Liver (tissue), 9 donors: Measurements from ENCODE around the gene GFY. TPM values are rescaled to one million over a fixed set of nuclear protein-coding genes. Genes with fewer than 3 reads are reported as not detected.

Source experiments
- DNase-seq: peaks from one replicate; pipeline ENCODE4 v3.0.0-alpha.2; 2017; ENCODE audit warnings: low spot score
- H3K27ac ChIP-seq, 2 donors: one replicate each; pipeline ENCODE4 v1.7.0; 2013; ENCODE audit warnings: inconsistent platforms in 2 of 2, low read length in 2 of 2, control low read depth in 1 of 2, low read depth in 1 of 2, mild to moderate bottlenecking in 1 of 2
- H3K27me3 ChIP-seq, 4 donors: one replicate each; pipeline versions ENCODE4 v1.6.1 to v1.7.0; 2013; ENCODE audit warnings: low read length in 3 of 4, inconsistent platforms in 1 of 4, mild to moderate bottlenecking in 1 of 4, moderate library complexity in 1 of 4; ENCODE audit not compliant: control insufficient read depth in 4 of 4, insufficient read depth in 4 of 4
- H3K36me3 ChIP-seq, 4 donors: one replicate each; pipeline versions ENCODE4 v1.6.1 to v1.7.0; 2013; ENCODE audit warnings: low read length in 3 of 4, mild to moderate bottlenecking in 3 of 4, low read depth in 1 of 4, moderate library complexity in 1 of 4; ENCODE audit not compliant: control insufficient read depth in 4 of 4, insufficient read depth in 3 of 4
- H3K4me1 ChIP-seq, 4 donors: one replicate each; pipeline versions ENCODE4 v1.6.1 to v1.7.0; 2013; ENCODE audit warnings: low read length in 3 of 4, mild to moderate bottlenecking in 3 of 4, moderate library complexity in 1 of 4; ENCODE audit not compliant: control insufficient read depth in 4 of 4, insufficient read depth in 4 of 4
- H3K4me3 ChIP-seq, 3 donors: one replicate each; pipeline versions ENCODE4 v1.6.1 to v1.7.0; 2013; ENCODE audit warnings: low read length in 3 of 3, control low read depth in 1 of 3, low read depth in 1 of 3, mild to moderate bottlenecking in 1 of 3
- H3K9ac ChIP-seq, 2 donors: one replicate each; pipeline ENCODE4 v1.7.0; 2013; ENCODE audit warnings: low read length in 2 of 2, mild to moderate bottlenecking in 2 of 2, moderate library complexity in 2 of 2, control low read depth in 1 of 2, low read depth in 1 of 2
- H3K9me3 ChIP-seq, 4 donors: one replicate each; pipeline versions ENCODE4 v1.6.1 to v1.7.0; 2013; ENCODE audit warnings: low read length in 3 of 4; ENCODE audit not compliant: control insufficient read depth in 4 of 4
- EGR1 ChIP-seq, 2 donors: IDR thresholded peaks; 2 replicates each; pipeline ENCODE4 v1.6.1; 2016 to 2018; ENCODE audit warnings: antibody characterized with exemption in 2 of 2, low read depth in 2 of 2
- FOXA1 ChIP-seq: IDR thresholded peaks from 2 replicates; pipeline ENCODE4 v1.6.1; 2016; ENCODE audit warnings: antibody characterized with exemption
- FOXA2 ChIP-seq: IDR thresholded peaks from 2 replicates; pipeline ENCODE4 v1.6.1; 2016; ENCODE audit warnings: antibody characterized with exemption
- GABPA ChIP-seq, 2 donors: IDR thresholded peaks in 1 of 2; conservative IDR thresholded peaks in 1 of 2; 2 replicates each; pipeline ENCODE4 v1.6.1; 2016; ENCODE audit warnings: antibody characterized with exemption in 2 of 2, mild to moderate bottlenecking in 1 of 2, moderate library complexity in 1 of 2
- HNF4G ChIP-seq: IDR thresholded peaks from 2 replicates; pipeline ENCODE4 v1.6.1; 2016; ENCODE audit warnings: antibody characterized with exemption
- JUND ChIP-seq, 2 donors: IDR thresholded peaks; 2 replicates each; pipeline ENCODE4 v1.6.1; 2016; ENCODE audit warnings: antibody characterized with exemption in 2 of 2
- NR2F2 ChIP-seq: IDR thresholded peaks from 2 replicates; pipeline ENCODE4 v1.6.1; 2016; ENCODE audit warnings: antibody characterized with exemption
- RAD21 ChIP-seq, 2 donors: IDR thresholded peaks; 2 replicates each; pipeline ENCODE4 v1.6.1; 2016; ENCODE audit warnings: antibody characterized with exemption in 2 of 2, mild to moderate bottlenecking in 2 of 2
- RXRA ChIP-seq, 2 donors: IDR thresholded peaks; 2 replicates each; pipeline ENCODE4 v1.6.1; 2017 to 2018; ENCODE audit warnings: antibody characterized with exemption in 2 of 2, mild to moderate bottlenecking in 1 of 2
- SP1 ChIP-seq: IDR thresholded peaks from 2 replicates; pipeline ENCODE4 v1.6.1; 2018; ENCODE audit warnings: antibody characterized with exemption, mild to moderate bottlenecking
- TAF1 ChIP-seq: conservative IDR thresholded peaks from 2 replicates; pipeline ENCODE4 v1.6.1; 2016; ENCODE audit warnings: antibody characterized with exemption, mild to moderate bottlenecking
- YY1 ChIP-seq: IDR thresholded peaks from 2 replicates; pipeline ENCODE4 v1.6.1; 2016; ENCODE audit warnings: antibody characterized with exemption, mild to moderate bottlenecking
- WGBS: extraction: QIAGEN DNeasy Blood & Tissue Kit; methylation state at CpG from one replicate; pipeline ENCODE4 v1.1.7; 2013; 5-methylcytosine and 5-hydroxymethylcytosine counted together
- polyA plus RNA-seq, 2 donors: library from polyadenylated mRNA; stranded (reverse) in 1 of 2; unstranded in 1 of 2; fragments of 200-250 nt in 1 of 2; fragments of >200 nt in 1 of 2; fragmentation: Nextera tagmentation in 1 of 2; extraction: Ambion mirVana in 1 of 2; gene quantifications; one replicate each; pipeline versions ENCODE4 v1.2.1 to v1.2.3, GENCODE V29; 2013 to 2015
- total RNA-seq, 2 donors: library from RNA; depleted of rRNA; stranded (reverse); fragments of >200 nt; gene quantifications; one replicate each; pipeline ENCODE4 v1.2.3, GENCODE V29; 2014
- TF ChIP-seq, protein P1 (sequence below): IDR thresholded peaks from 2 replicates; pipeline ENCODE4 v1.6.1; 2016; ENCODE audit warnings: antibody characterized with exemption
- TF ChIP-seq, protein P2 (sequence below): fragments of 150-350 bp; IDR thresholded peaks from 2 replicates; pipeline ENCODE4 v1.5.1; 2017; ENCODE audit warnings: improper control_type of control experiment, low read depth, low read length; ENCODE audit not compliant: missing input control
- TF ChIP-seq, protein P3 (sequence below): IDR thresholded peaks from 2 replicates; pipeline ENCODE4 v1.6.1; 2016; ENCODE audit warnings: antibody characterized with exemption
- TF ChIP-seq, protein P4 (sequence below): IDR thresholded peaks from 2 replicates; pipeline ENCODE4 v1.6.1; 2016; ENCODE audit warnings: antibody characterized with exemption
- TF ChIP-seq, protein P5 (sequence below): IDR thresholded peaks from 2 replicates; pipeline ENCODE4 v1.6.1; 2016; ENCODE audit warnings: antibody characterized with exemption, mild to moderate bottlenecking
- donor health status: healthy.
- donor health status: healthy.
- donor health status: healthy.
- donor health status: healthy.
- donor health status: healthy.

Gene GFY
- total and polyA plus RNA-seq, 4 donors: not detected

DNA sequence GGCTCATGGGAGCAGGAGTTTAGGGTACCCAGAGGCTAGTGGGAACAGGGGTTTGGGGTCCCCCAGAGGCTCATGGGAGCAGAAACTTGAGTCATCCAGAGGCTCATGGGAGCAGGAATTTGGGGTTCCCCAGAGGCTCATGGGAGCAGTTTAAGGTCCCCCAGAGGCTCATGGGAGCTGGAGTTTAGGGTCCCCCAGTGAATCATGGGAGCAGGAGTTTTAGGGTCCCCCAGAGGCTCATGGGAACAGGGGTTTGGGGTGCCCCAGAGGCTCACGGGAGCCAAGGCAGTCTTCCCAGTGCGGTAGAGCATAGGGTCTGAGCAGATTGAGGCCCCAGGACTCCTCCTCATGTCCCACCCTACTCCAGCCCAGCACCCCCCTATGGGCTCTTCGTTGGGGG lies 40.2 kb downstream of the GFY start:
- TF ChIP-seq HNF4G (no peak), YY1 (no peak), EGR1 (IDR thresholded peaks at IDR 0.05; ENCODE audit: low read depth in 2 of 2) (no peak), FOXA1 (no peak), SP1 (no peak), TAF1 (no peak), NR2F2 (no peak), FOXA2 (no peak), RAD21 (IDR thresholded peaks at IDR 0.05) (no peak), JUND (IDR thresholded peaks at IDR 0.05) (no peak), RXRA (IDR thresholded peaks at IDR 0.05) (no peak), GABPA (IDR thresholded peaks at IDR 0.05 in 1 of 2, conservative IDR thresholded peaks at IDR 0.05 in 1 of 2) (no peak)
- TF ChIP-seq, protein P1, sequence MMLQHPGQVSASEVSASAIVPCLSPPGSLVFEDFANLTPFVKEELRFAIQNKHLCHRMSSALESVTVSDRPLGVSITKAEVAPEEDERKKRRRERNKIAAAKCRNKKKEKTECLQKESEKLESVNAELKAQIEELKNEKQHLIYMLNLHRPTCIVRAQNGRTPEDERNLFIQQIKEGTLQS: no peak
- TF ChIP-seq, protein P2, sequence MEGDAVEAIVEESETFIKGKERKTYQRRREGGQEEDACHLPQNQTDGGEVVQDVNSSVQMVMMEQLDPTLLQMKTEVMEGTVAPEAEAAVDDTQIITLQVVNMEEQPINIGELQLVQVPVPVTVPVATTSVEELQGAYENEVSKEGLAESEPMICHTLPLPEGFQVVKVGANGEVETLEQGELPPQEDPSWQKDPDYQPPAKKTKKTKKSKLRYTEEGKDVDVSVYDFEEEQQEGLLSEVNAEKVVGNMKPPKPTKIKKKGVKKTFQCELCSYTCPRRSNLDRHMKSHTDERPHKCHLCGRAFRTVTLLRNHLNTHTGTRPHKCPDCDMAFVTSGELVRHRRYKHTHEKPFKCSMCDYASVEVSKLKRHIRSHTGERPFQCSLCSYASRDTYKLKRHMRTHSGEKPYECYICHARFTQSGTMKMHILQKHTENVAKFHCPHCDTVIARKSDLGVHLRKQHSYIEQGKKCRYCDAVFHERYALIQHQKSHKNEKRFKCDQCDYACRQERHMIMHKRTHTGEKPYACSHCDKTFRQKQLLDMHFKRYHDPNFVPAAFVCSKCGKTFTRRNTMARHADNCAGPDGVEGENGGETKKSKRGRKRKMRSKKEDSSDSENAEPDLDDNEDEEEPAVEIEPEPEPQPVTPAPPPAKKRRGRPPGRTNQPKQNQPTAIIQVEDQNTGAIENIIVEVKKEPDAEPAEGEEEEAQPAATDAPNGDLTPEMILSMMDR: no peak
- TF ChIP-seq, protein P3, sequence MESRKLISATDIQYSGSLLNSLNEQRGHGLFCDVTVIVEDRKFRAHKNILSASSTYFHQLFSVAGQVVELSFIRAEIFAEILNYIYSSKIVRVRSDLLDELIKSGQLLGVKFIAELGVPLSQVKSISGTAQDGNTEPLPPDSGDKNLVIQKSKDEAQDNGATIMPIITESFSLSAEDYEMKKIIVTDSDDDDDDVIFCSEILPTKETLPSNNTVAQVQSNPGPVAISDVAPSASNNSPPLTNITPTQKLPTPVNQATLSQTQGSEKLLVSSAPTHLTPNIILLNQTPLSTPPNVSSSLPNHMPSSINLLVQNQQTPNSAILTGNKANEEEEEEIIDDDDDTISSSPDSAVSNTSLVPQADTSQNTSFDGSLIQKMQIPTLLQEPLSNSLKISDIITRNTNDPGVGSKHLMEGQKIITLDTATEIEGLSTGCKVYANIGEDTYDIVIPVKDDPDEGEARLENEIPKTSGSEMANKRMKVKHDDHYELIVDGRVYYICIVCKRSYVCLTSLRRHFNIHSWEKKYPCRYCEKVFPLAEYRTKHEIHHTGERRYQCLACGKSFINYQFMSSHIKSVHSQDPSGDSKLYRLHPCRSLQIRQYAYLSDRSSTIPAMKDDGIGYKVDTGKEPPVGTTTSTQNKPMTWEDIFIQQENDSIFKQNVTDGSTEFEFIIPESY: no peak
- TF ChIP-seq, protein P4, sequence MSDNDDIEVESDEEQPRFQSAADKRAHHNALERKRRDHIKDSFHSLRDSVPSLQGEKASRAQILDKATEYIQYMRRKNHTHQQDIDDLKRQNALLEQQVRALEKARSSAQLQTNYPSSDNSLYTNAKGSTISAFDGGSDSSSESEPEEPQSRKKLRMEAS: no peak
- TF ChIP-seq, protein P5, sequence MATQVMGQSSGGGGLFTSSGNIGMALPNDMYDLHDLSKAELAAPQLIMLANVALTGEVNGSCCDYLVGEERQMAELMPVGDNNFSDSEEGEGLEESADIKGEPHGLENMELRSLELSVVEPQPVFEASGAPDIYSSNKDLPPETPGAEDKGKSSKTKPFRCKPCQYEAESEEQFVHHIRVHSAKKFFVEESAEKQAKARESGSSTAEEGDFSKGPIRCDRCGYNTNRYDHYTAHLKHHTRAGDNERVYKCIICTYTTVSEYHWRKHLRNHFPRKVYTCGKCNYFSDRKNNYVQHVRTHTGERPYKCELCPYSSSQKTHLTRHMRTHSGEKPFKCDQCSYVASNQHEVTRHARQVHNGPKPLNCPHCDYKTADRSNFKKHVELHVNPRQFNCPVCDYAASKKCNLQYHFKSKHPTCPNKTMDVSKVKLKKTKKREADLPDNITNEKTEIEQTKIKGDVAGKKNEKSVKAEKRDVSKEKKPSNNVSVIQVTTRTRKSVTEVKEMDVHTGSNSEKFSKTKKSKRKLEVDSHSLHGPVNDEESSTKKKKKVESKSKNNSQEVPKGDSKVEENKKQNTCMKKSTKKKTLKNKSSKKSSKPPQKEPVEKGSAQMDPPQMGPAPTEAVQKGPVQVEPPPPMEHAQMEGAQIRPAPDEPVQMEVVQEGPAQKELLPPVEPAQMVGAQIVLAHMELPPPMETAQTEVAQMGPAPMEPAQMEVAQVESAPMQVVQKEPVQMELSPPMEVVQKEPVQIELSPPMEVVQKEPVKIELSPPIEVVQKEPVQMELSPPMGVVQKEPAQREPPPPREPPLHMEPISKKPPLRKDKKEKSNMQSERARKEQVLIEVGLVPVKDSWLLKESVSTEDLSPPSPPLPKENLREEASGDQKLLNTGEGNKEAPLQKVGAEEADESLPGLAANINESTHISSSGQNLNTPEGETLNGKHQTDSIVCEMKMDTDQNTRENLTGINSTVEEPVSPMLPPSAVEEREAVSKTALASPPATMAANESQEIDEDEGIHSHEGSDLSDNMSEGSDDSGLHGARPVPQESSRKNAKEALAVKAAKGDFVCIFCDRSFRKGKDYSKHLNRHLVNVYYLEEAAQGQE: no peak
- Histone ChIP-seq H3K27me3 (no peaks in the 10 kb centered on the region), H3K9me3 (no peaks in the 10 kb centered on the region), H3K27ac (no peak overlapping the region), H3K36me3 (peaks cover 0 to 17% (median 3%) of the 10 kb centered on the region in 4 donors), H3K4me3 (no peak overlapping the region), H3K4me1 (no peaks in the 10 kb centered on the region), H3K9ac (no peak overlapping the region)
- no peak for DNase-seq
- WGBS: 98% methylated on average over 3 of the region's 3 CpGs

DNA sequence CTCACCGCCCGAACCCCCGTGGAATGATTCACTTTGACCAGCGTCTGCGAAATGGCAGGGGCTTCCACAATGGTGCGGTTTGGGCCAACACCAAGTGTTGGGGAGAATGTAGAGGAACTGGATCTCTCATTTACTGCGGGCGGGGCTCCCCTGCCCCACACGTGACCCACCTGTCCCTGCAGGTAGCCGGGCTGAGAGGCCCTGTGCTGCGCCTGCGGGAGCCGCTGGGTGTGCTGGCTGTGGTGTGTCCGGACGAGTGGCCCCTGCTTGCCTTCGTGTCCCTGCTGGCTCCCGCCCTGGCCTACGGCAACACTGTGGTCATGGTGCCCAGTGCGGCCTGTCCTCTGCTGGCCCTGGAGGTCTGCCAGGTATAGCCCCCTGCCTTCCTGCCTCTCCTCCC lies 43.0 kb downstream of the GFY start:
- Histone ChIP-seq H3K36me3 (peaks cover 0 to 17% (median 3%) of the 10 kb centered on the region in 4 donors), H3K4me1 (no peaks in the 10 kb centered on the region), H3K9me3 (no peaks in the 10 kb centered on the region), H3K9ac (no peak overlapping the region), H3K4me3 (no peak overlapping the region), H3K27ac (peak overlapping the region in 1 of 2 donors; percentile 60), H3K27me3 (no peaks in the 10 kb centered on the region)
- WGBS: 95% methylated on average over 19 of the region's 19 CpGs
- TF ChIP-seq FOXA1 (no peak), RXRA (IDR thresholded peaks at IDR 0.05) (no peak), FOXA2 (no peak), GABPA (IDR thresholded peaks at IDR 0.05 in 1 of 2, conservative IDR thresholded peaks at IDR 0.05 in 1 of 2) (no peak), SP1 (no peak), RAD21 (IDR thresholded peaks at IDR 0.05) (no peak)
- TF ChIP-seq, protein P5: no peak
- TF ChIP-seq, protein P4: no peak
- TF ChIP-seq, protein P2: no peak
- DNase-seq: no peak
